Lung microvascular endothelial cell (primary cell): ENCODE measurements around the gene REEP3. TPM values are rescaled to one million over a fixed set of nuclear protein-coding genes. Genes with fewer than 3 reads are reported as not detected.

Experiments used
- DNase-seq, 2 donors: peaks; one replicate each; pipeline versions ENCODE4 v3.0.0 to v3.0.0-alpha.2; 2010; ENCODE audit warnings: low read depth in 2 of 2
- total RNA-seq: library from RNA; depleted of rRNA; stranded (reverse); fragments of >200 nt; gene quantifications from 2 replicates; pipeline ENCODE4 v1.2.1, GENCODE V29; 2014

REEP3 gene
- total RNA-seq, 1 donor from 2014 or later: 66.1 TPM

- DNase-seq: no peak
Measured at GRCh38 chr10:63505562-63505961, 15.6 kb upstream of the REEP3 start.

GRCh38 chr10:63506554-63506953 lies 14.6 kb upstream of the REEP3 start:
- no peak for DNase-seq

- peak; percentile 24 to 56 for DNase-seq
Measured at GRCh38 chr10:63515002-63515763, 6.0 kb upstream of the REEP3 start.

GRCh38 chr10:63516207-63516606 lies 5.0 kb upstream of the REEP3 start:
- no peak for DNase-seq

GRCh38 chr10:63518690-63519288 lies 2.4 kb upstream of the REEP3 start:
- no peak for DNase-seq

DNA sequence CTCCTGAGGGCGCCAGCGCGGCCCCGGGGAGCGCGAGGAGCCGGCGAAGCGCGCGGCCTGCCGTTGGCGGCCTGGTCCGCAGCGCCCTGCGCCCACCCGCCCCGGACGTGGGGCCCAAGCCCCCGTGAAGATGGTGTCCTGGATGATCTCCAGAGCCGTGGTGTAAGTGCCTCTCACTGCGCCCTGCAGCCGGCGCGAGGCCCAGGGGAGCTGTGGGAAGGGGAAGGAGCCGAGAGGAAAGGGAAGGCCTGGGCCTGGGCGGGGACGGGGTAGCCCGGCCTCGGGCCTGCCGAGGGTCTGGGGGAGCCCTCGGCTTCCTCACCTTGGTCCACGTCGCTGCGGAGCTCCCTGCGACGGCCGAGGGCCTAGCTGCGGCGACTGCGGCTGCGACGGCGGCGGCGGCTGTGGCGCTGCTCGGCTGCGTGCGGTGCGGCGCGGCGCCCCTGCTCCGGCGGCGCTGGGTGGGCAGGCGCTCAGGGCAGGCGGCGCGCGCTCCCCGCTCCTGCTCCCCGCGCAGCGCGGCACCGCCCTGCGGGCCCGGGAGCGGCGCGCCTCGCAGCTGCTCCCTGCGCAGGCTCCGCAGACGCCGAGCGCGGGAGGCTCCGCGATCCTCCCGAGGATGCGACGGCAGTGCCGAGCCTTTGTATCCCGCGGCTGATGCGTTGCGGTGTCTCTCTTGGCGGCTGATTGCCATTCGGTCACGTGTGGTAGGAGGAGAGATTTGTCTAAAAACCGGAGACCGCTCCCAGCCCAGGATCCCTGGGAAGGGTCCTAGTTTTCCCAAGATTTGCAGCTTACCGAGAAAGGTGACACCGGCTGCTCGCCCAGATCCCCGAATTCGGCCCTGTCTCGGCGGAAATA lies 445 bp downstream of the REEP3 start:
- peak; percentile 77 to 80 for DNase-seq

GRCh38 chr10:63522277-63522687 lies 1.1 kb downstream of the REEP3 start:
- peak; percentile 49 to 67 for DNase-seq

- DNase-seq: no peak
Measured at GRCh38 chr10:63522995-63523394, 1.8 kb downstream of the REEP3 start.

GRCh38 chr10:63525021-63525420 lies 3.8 kb downstream of the REEP3 start:
- DNase-seq: no peak

GRCh38 chr10:63527401-63527800 lies 6.2 kb downstream of the REEP3 start:
- DNase-seq: no peak

DNA sequence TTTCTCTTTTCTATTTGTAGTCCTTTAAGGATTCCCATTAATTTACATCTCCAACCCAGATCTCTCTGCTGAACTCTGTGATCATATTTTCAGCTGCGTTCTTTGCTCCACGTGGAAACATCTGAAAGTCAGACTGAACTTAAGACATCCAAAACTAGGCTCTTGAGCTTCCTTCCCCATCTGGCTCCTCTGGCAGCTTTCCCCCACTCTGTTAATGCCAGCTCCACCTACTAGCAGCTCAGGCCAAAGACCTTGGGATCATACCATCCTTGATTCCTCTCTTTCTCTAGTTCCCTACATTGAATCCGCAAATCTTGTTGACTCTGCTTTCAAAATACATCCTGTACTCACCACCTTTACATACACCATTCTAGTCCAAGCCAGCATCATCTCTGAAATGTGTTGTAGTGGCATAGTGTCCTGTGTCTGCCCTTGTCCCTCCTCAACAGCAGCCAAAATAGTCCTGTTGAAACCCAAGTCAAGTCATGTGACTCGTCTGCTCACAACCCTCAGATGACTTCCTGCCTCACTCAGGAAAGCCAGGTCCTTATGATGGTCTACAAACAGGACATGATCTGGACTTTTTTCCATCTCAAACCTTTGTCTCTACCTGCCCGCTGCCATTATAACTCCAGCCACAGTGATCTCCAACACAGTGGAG lies 7.0 kb downstream of the REEP3 start:
- no peak for DNase-seq

- no peak for DNase-seq
Measured at GRCh38 chr10:63530409-63530808, 9.2 kb downstream of the REEP3 start.

GRCh38 chr10:63534723-63535122 lies 13.5 kb downstream of the REEP3 start:
- no peak for DNase-seq

DNA sequence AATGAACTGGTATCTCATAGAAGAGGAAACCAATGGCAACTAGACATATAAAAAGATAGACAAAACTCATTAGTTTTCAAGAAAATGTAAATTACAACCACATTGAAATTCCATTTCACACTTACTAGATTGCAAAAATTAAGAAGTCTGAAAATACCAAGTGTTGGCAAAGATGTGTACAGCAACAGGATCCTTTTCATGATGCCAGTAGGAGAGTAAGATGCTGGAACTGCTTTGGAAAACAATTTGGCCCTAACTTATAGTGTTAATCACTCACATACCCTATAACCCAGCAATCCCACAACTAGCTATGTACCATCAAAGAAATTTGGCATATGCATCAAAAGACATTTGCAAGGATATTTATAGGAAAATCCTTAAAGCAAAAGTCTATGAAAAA lies 15.5 kb downstream of the REEP3 start:
- no peak for DNase-seq

DNA sequence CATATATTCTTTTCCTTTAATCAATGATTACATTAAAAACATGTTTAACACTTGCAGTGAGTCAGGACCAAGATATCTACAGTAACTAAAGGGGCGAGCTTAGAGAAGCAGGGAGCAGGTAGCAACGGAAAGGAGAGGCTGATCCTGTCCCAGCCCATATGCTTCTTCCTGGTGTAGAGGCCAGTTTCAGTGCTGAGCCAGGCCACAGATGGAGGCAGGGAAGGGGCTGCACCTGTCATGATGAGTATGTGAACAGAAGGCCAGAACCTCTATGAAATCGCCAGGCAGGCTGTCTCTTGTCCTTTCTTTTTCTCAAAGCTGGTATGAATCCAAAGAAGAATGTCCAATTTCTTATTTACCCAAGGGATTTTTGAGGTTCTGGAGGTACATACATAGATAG lies 16.3 kb downstream of the REEP3 start:
- no peak for DNase-seq

- no peak for DNase-seq
Measured at GRCh38 chr10:63539377-63539776, 18.2 kb downstream of the REEP3 start.

GRCh38 chr10:63539994-63540393 lies 18.8 kb downstream of the REEP3 start:
- no peak for DNase-seq

GRCh38 chr10:63542835-63543575 lies 21.8 kb downstream of the REEP3 start:
- no peak for DNase-seq

GRCh38 chr10:63543576-63543962 lies 22.4 kb downstream of the REEP3 start:
- DNase-seq: no peak

DNA sequence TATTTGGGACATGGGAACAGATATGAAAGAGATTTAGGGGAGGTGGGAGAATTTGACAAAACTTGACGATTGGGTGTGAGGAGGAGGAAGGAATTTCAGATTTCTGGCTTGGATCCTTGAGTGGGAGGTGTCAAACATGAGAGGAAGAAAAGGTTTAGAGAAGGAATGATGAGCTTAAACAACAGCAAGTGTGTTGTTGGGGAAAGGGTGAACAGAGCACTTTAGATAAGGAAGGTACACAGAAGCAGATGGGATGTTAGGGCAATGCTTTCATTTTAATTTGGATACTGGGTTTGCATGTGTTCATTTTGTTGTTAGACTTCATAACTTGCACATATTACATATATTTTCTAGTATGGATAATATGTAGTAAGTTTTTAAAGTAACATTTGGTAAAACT lies 23.2 kb downstream of the REEP3 start:
- DNase-seq: no peak
